Right lobe of liver (tissue), 4 donors: ENCODE results near the gene PHETA1.

Experiments used
- CTCF ChIP-seq, 4 donors: fragments of 200-600 bp in 3 of 4; fragments of 450-650 bp in 1 of 4; IDR thresholded peaks; one replicate each; pipeline versions ENCODE4 v1.5.1 to v1.8.0; 2016 to 2022; ENCODE audit warnings: antibody characterized with exemption in 4 of 4, mild to moderate bottlenecking in 2 of 4
- POLR2A ChIP-seq: fragments of 450-650 bp; IDR thresholded peaks from one replicate; pipeline ENCODE4 v1.6.1; 2017; ENCODE audit warnings: antibody characterized with exemption, mild to moderate bottlenecking
- donor health status: DM: no; HTN: no; CAD: no.
- donor health status: DM: no; HTN: no; CAD: no.
- donor health status: DM: no; HTN: yes; CAD: no.

GRCh38 chr12:111320258-111321050 lies 48.4 kb downstream of the PHETA1 start:
- TF ChIP-seq CTCF (IDR thresholded peaks at IDR 0.05) (no peak), POLR2A (no peak)
